Fibroblast of lung (primary cell): ENCODE measurements around the gene CFLAR. TPM values are rescaled to one million over a fixed set of nuclear protein-coding genes. Genes with fewer than 3 reads are reported as not detected.
A peak's percentile ranks its signal among the peaks of the same experiment; 100 is the strongest.

Experiments used
- DNase-seq, 2 donors: peaks; one replicate each; pipeline versions ENCODE4 v3.0.0 to v3.0.0-alpha.2; 2010; ENCODE audit warnings: low read depth in 2 of 2
- H2AFZ ChIP-seq: 2 replicates; pipeline ENCODE4 v1.5.1; 2012; ENCODE audit warnings: low read length, control low read depth, inconsistent platforms
- H3K27ac ChIP-seq: 2 replicates; pipeline ENCODE4 v1.5.1; 2011; ENCODE audit warnings: low read length, control low read depth; ENCODE audit not compliant: insufficient read depth
- H3K27me3 ChIP-seq: 2 replicates; pipeline ENCODE4 v1.5.1; 2011; ENCODE audit warnings: mild to moderate bottlenecking, low read length; ENCODE audit not compliant: control insufficient read depth, insufficient read depth
- H3K36me3 ChIP-seq: 2 replicates; pipeline ENCODE4 v1.5.1; 2011; ENCODE audit warnings: low read length; ENCODE audit not compliant: control insufficient read depth, insufficient read depth
- H3K4me1 ChIP-seq: 2 replicates; pipeline ENCODE4 v1.5.1; 2011; ENCODE audit warnings: low read length; ENCODE audit not compliant: control insufficient read depth, insufficient read depth; ENCODE audit errors: extremely low read depth
- H3K4me2 ChIP-seq: 2 replicates; pipeline ENCODE4 v1.5.1; 2011; ENCODE audit warnings: low read length, control low read depth; ENCODE audit not compliant: insufficient read depth; ENCODE audit errors: extremely low read depth
- H3K4me3 ChIP-seq, 4 experiments: fragments of 200-600 bp in 1 of 4; sonication (generic) in 1 of 4; replicated peaks in 1 of 4; 2 replicates each; pipeline ENCODE4 v1.5.1; 2011 to 2016; ENCODE audit warnings: low read length in 4 of 4, low read depth in 3 of 4, mild to moderate bottlenecking in 3 of 4, control low read depth in 2 of 4, inconsistent platforms in 1 of 4, mixed read lengths in 1 of 4; ENCODE audit not compliant: insufficient read depth in 1 of 4; ENCODE audit errors: control extremely low read depth in 1 of 4
- H3K79me2 ChIP-seq: 2 replicates; pipeline ENCODE4 v1.5.1; 2012; ENCODE audit warnings: mild to moderate bottlenecking, low read length, inconsistent platforms; ENCODE audit not compliant: control insufficient read depth, insufficient read depth
- H3K9ac ChIP-seq: 2 replicates; pipeline ENCODE4 v1.5.1; 2011; ENCODE audit warnings: mild to moderate bottlenecking, low read length, control low read depth; ENCODE audit not compliant: insufficient read depth
- H3K9me3 ChIP-seq: 2 replicates; pipeline ENCODE4 v1.5.1; 2012; ENCODE audit warnings: low read depth, low read length; ENCODE audit not compliant: control insufficient read depth, insufficient read depth
- H4K20me1 ChIP-seq: 2 replicates; pipeline ENCODE4 v1.5.1; 2011; ENCODE audit warnings: low read length; ENCODE audit not compliant: control insufficient read depth, insufficient read depth; ENCODE audit errors: extremely low read depth
- EZH2 ChIP-seq: IDR thresholded peaks from 2 replicates; pipeline ENCODE4 v1.5.1; 2012; ENCODE audit warnings: low read length, control low read depth, mild to moderate bottlenecking; ENCODE audit errors: missing control alignments
- polyA plus RNA-seq, 2 donors: library from polyadenylated mRNA; depleted of rRNA in 1 of 2; stranded (reverse) in 1 of 2; unstranded in 1 of 2; fragments of >200 nt; gene quantifications; 2 replicates each; pipeline ENCODE4 v1.2.1, GENCODE V29; 2011 to 2012; ENCODE audit warnings: missing spikeins in 1 of 2
- total RNA-seq: library from RNA; depleted of rRNA; stranded (reverse); fragments of >200 nt; gene quantifications from 2 replicates; pipeline ENCODE4 v1.2.1, GENCODE V29; 2014
- TF ChIP-seq, protein P1 (sequence below), 2 donors: IDR thresholded peaks in 1 of 2; conservative IDR thresholded peaks in 1 of 2; 1 replicate in 1 of 2; 2 replicates in 1 of 2; pipeline ENCODE4 v1.5.1; 2011 to 2012; ENCODE audit warnings: low read length in 2 of 2, control low read depth in 1 of 2, inconsistent platforms in 1 of 2, low read depth in 1 of 2, mild to moderate bottlenecking in 1 of 2

CFLAR gene
- total and polyA plus RNA-seq, 2 donors (not counting 1 experiment from before 2014, with no cell fraction given) = 39.3 to 80.4 TPM

DNA sequence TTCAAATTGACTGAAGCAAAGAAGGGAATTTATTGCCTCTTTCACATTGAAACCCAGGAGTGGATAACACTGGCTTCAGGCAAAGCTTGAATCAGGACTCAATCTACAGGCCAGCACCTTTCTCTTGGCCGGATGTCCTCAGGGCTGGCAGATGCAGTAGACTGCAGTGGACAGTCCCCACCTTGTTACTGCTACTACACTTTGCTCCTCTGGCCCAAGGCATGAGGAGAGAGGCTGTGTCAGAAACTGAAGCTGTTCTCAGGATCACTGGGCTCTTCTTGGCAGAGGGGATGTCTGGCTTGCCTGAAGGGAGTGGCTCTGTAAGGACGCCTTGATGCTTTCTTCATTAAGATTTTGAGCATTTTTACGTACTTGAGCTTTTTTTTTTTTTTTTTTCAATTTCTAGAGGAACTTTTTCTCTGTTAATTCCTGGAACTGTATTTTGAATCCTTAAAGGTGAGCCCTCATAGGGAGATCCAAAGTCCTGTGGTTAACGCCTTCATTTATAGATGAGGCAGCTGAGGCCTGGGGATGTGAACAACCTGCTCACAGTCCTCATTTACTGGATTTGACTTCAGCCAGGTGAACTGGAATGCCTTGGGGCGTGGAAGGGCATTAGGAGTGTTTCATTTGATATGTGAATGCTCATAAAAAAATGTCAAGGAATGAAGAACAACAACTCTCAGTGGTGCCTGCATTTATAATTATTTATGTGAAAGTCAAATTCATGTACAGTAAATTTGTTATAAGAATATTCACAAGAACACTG lies 103.5 kb downstream of the CFLAR start:
- no peak overlapping the region for H2AFZ ChIP-seq
- no peaks in the 10 kb centered on the region for H3K4me1 ChIP-seq
- no peaks in the 10 kb centered on the region for H3K27me3 ChIP-seq
- no peak for DNase-seq
- no peak overlapping the region for H3K9ac ChIP-seq
- no peaks in the 10 kb centered on the region for H3K9me3 ChIP-seq
- H3K4me2 ChIP-seq = no peak overlapping the region
- no peaks in the 10 kb centered on the region for H4K20me1 ChIP-seq
- H3K27ac ChIP-seq = no peak overlapping the region
- no peaks in the 10 kb centered on the region for H3K36me3 ChIP-seq
- TF ChIP-seq, protein P1, sequence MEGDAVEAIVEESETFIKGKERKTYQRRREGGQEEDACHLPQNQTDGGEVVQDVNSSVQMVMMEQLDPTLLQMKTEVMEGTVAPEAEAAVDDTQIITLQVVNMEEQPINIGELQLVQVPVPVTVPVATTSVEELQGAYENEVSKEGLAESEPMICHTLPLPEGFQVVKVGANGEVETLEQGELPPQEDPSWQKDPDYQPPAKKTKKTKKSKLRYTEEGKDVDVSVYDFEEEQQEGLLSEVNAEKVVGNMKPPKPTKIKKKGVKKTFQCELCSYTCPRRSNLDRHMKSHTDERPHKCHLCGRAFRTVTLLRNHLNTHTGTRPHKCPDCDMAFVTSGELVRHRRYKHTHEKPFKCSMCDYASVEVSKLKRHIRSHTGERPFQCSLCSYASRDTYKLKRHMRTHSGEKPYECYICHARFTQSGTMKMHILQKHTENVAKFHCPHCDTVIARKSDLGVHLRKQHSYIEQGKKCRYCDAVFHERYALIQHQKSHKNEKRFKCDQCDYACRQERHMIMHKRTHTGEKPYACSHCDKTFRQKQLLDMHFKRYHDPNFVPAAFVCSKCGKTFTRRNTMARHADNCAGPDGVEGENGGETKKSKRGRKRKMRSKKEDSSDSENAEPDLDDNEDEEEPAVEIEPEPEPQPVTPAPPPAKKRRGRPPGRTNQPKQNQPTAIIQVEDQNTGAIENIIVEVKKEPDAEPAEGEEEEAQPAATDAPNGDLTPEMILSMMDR (conservative IDR thresholded peaks at IDR 0.05 in 1 of 2, IDR thresholded peaks at IDR 0.05 in 1 of 2; ENCODE audit: low read depth in 1 of 2, low read length in 2 of 2) = no peak
- no peak for TF ChIP-seq EZH2
- H3K79me2 ChIP-seq = no peaks in the 10 kb centered on the region
- no peak overlapping the region for H3K4me3 ChIP-seq

DNA sequence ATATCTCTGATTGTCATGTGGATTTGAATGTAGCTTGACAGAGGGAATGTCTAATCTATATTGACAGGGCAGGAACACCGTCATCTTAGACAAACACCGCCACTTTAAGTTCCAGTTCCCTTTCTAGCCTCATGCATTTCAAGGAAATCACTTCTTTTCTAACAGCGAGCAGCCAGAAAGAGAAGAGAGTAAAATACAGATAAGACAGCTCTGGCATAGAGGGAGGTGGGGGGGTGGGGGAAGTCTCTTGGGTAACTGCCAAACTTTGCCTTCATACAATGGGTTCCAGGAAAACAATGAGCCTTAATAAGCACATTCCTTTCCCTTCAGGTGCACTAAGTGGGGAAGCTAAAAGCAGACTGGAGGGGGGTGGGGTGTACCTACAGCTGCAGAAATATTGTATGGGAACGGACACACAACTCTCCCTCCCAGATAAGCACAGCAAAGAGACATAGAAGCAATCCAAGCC lies 104.2 kb downstream of the CFLAR start:
- Histone ChIP-seq H4K20me1 (no peaks in the 10 kb centered on the region), H3K36me3 (no peaks in the 10 kb centered on the region), H2AFZ (no peak overlapping the region), H3K9ac (no peak overlapping the region), H3K4me2 (no peak overlapping the region), H3K9me3 (no peaks in the 10 kb centered on the region), H3K27me3 (no peaks in the 10 kb centered on the region), H3K27ac (no peak overlapping the region), H3K4me3 (no peak overlapping the region), H3K79me2 (no peaks in the 10 kb centered on the region), H3K4me1 (no peaks in the 10 kb centered on the region)
- TF ChIP-seq, protein P1 (conservative IDR thresholded peaks at IDR 0.05 in 1 of 2, IDR thresholded peaks at IDR 0.05 in 1 of 2; ENCODE audit: low read depth in 1 of 2, low read length in 2 of 2) = no peak
- no peak for TF ChIP-seq EZH2
- DNase-seq = peak in 1 of 2 donors; percentile 9

DNA sequence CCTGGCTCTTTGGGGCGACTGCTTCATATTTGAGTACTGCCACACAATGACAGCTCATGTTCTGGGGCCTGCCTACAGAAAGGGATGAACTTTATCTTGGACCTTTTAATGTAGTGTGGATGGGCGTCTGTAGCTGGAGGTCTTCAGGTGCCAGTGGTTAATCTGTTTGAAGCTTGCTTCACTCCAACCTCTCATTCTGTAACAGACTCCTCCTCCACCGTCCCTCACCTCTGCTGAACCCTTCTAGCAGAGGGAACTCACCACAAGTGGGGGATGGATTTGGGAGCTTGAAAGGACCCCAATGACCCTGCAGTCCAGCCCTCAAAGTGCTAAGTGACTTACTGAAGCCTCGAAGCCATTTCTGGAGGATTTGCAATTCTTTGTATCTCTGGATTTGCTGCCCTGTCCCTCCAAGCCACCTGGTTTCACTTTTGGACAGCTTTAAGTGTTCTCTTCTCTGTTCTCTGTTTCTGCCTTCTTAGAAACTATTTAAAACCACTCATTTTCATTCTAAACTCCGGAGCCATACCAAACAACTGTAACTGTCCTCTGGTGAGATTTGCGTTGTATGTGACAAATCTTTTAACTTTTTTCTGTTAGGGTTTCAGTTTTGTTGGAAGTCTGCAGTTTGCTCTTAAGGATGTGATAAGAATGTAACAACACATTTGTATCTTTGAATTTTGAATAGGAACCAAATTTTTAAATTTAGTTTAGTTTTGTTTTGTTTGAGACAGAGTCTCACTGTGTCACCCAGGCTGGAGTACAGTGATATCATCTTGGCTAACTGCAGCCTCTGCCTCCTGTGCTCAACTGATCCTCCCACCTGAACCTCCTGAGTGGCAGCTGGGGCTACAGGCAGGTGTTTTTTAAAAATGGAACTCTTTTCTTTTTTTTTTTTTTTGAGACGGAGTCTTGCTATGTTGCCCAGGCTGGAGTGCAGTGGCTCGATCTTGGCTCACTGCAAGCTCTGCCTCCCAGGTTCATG lies 107.4 kb downstream of the CFLAR start:
- Histone ChIP-seq H3K9ac (no peak overlapping the region), H3K4me1 (no peaks in the 10 kb centered on the region), H3K79me2 (no peaks in the 10 kb centered on the region), H4K20me1 (no peaks in the 10 kb centered on the region), H2AFZ (peak overlapping the region; percentile 65), H3K4me3 (peak overlapping the region in 2 of 4 experiments; percentile 8 to 10), H3K9me3 (no peaks in the 10 kb centered on the region), H3K4me2 (peak overlapping the region; percentile 46), H3K27ac (no peak overlapping the region), H3K36me3 (no peaks in the 10 kb centered on the region), H3K27me3 (no peaks in the 10 kb centered on the region)
- DNase-seq = no peak
- TF ChIP-seq, protein P1 (conservative IDR thresholded peaks at IDR 0.05 in 1 of 2, IDR thresholded peaks at IDR 0.05 in 1 of 2; ENCODE audit: low read depth in 1 of 2, low read length in 2 of 2) = no peak
- TF ChIP-seq EZH2 = no peak
